A673 (cell line): Measurements from ENCODE around the gene OPTC. TPM values are rescaled to one million over a fixed set of nuclear protein-coding genes. Genes with fewer than 3 reads are reported as not detected.

Experiments
- BruUV-seq: library from RNA; stranded (reverse); fragments of 400-500 nt; replicated peaks from 2 replicates; lab custom pipeline; 2021; lab: Mats Ljungman, UMichigan
- CTCF ChIA-PET: fragments of 300-600 bp; sonication (Branson Sonifier 250); formaldehyde crosslinking; loops from one replicate; lab custom pipeline; 2022; ENCODE audit warnings: antibody characterized with exemption; lab: Charles Lee
- POLR2A ChIA-PET: fragments of 300-600 bp; sonication (Branson Sonifier 250); formaldehyde crosslinking; loops from one replicate; lab custom pipeline; 2022; ENCODE audit warnings: antibody characterized with exemption; ENCODE audit not compliant: low non-redundant PET; lab: Charles Lee
- DNase-seq: peaks from one replicate; pipeline ENCODE4 v3.0.0-alpha.2; 2015; ENCODE audit warnings: low spot score
- H3K27ac ChIP-seq: fragments of 200-600 bp; sonication (generic); 2 replicates; pipeline ENCODE4 v1.5.1; 2016; ENCODE audit warnings: mixed run types, low read depth, mild to moderate bottlenecking, mixed read lengths, antibody characterized with exemption, low read length; ENCODE audit not compliant: poor library complexity, severe bottlenecking
- H3K27me3 ChIP-seq: fragments of 200-600 bp; sonication (generic); replicated peaks from 2 replicates; pipeline ENCODE4 v1.6.1; 2017; ENCODE audit warnings: mixed run types, low read depth, mild to moderate bottlenecking, mixed read lengths, antibody characterized with exemption, low read length; ENCODE audit not compliant: insufficient read depth, poor library complexity
- H3K36me3 ChIP-seq: fragments of 200-600 bp; sonication (generic); 2 replicates; pipeline ENCODE4 v1.6.1; 2016; ENCODE audit warnings: mixed run types, mild to moderate bottlenecking, mixed read lengths, antibody characterized with exemption, low read length; ENCODE audit not compliant: insufficient read depth, poor library complexity, severe bottlenecking
- H3K4me1 ChIP-seq: fragments of 200-600 bp; sonication (generic); 2 replicates; pipeline ENCODE4 v1.6.1; 2017; ENCODE audit warnings: mixed run types, mild to moderate bottlenecking, mixed read lengths, antibody characterized with exemption, low read length; ENCODE audit not compliant: insufficient read depth, poor library complexity, severe bottlenecking
- H3K4me3 ChIP-seq: fragments of 200-600 bp; sonication (generic); 2 replicates; pipeline ENCODE4 v1.5.1; 2016; ENCODE audit warnings: low read depth, mixed run types, mild to moderate bottlenecking, mixed read lengths, low read length; ENCODE audit not compliant: poor library complexity, severe bottlenecking
- H3K9me3 ChIP-seq: fragments of 200-600 bp; sonication (generic); 2 replicates; pipeline ENCODE4 v1.6.1; 2016; ENCODE audit warnings: mixed run types, low read depth, mild to moderate bottlenecking, mixed read lengths, antibody characterized with exemption, low read length; ENCODE audit not compliant: poor library complexity, severe bottlenecking
- EZH2 ChIP-seq: fragments of 200-600 bp; sonication (generic); IDR thresholded peaks from 2 replicates; pipeline ENCODE4 v1.6.1; 2017; ENCODE audit warnings: borderline replicate concordance, low read depth, mild to moderate bottlenecking, mixed read lengths, antibody characterized with exemption, low read length; ENCODE audit not compliant: poor library complexity, severe bottlenecking
- intact Hi-C: fragments of 100-400 bp; cut with micrococcal nuclease; formaldehyde crosslinking; loops from one replicate; pipeline ENCODE4 v1.10.0; 2022; ENCODE audit not compliant: unreplicated experiment
- total RNA-seq: library from RNA; stranded (reverse); gene quantifications from 2 replicates; pipeline ENCODE4 v1.2.3, GENCODE V29; 2021
- TF ChIP-seq, protein P1 (sequence below): fragments of 300-800, 200-600 bp; sonication (generic); conservative IDR thresholded peaks from 2 replicates; pipeline ENCODE4 v1.5.1; 2017; ENCODE audit warnings: low read depth, mild to moderate bottlenecking, antibody characterized with exemption, low read length, moderate library complexity, mixed read lengths

The OPTC gene
- total RNA-seq, 1 experiment from 2014 or later: not detected

DNA sequence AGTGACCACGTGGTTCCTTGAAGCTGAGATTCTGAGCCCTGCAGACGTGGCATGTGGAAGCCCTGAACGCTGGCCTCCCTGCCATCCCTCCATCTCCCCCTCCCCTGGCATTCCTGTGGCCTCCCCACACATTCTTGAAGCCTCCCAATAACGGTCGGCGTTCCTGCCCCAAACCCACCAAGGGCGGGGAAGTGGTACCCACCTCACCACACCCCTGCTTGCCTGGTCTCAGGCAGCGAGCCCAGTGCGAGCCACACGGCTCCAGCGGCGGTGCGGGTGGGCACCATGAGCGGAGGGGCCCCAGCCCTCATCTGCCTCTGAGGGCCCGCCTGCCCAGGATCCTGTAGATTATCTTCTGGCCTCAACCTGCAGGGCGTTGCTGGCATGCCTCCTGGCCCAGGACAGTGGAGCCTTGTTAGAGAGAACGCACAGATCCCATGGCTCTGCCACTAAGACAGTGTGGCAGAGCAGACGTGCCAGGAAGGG, 38.9 kb upstream of the OPTC start:
- Histone ChIP-seq H3K4me1 (peaks cover 54% of the 10 kb centered on the region), H3K4me3 (no peak overlapping the region), H3K27me3 (no peaks in the 10 kb centered on the region), H3K27ac (no peak overlapping the region), H3K9me3 (no peaks in the 10 kb centered on the region), H3K36me3 (no peaks in the 10 kb centered on the region)
- POLR2A ChIA-PET: no interaction called here
- no TSS peak for BruUV-seq
- TF ChIP-seq EZH2: no peak
- TF ChIP-seq, protein P1, sequence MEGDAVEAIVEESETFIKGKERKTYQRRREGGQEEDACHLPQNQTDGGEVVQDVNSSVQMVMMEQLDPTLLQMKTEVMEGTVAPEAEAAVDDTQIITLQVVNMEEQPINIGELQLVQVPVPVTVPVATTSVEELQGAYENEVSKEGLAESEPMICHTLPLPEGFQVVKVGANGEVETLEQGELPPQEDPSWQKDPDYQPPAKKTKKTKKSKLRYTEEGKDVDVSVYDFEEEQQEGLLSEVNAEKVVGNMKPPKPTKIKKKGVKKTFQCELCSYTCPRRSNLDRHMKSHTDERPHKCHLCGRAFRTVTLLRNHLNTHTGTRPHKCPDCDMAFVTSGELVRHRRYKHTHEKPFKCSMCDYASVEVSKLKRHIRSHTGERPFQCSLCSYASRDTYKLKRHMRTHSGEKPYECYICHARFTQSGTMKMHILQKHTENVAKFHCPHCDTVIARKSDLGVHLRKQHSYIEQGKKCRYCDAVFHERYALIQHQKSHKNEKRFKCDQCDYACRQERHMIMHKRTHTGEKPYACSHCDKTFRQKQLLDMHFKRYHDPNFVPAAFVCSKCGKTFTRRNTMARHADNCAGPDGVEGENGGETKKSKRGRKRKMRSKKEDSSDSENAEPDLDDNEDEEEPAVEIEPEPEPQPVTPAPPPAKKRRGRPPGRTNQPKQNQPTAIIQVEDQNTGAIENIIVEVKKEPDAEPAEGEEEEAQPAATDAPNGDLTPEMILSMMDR: no peak
- CTCF ChIA-PET: no interaction called here
- no peak for DNase-seq
- intact Hi-C loops: no loop called here

DNA sequence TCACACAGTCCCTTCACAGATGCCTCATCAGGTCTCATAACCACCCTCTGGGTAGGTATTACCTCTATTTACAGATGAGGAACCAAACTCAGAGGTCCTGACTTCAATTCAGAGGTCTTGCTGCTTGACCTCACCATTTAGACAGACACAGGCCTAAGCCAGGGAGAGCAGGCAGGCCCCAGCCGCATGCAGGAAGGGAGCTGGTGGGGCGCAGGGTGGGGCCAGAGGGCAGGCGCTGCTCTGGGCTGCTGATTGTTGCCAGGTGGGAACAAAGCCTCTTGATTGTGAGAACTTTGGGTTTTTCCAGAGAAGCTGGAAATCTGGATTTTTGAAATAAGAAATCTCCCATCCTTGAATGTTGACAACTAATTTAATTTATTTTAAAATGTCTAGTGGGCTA, 38.2 kb upstream of the OPTC start:
- ChIA-PET CTCF (no interaction called here), POLR2A (no interaction called here)
- intact Hi-C loops: no loop called here
- H3K36me3 ChIP-seq: no peaks in the 10 kb centered on the region
- no peak overlapping the region for H3K27ac ChIP-seq
- no peak overlapping the region for H3K4me3 ChIP-seq
- H3K4me1 ChIP-seq: peaks cover 48% of the 10 kb centered on the region
- TF ChIP-seq EZH2: no peak
- TF ChIP-seq, protein P1: no peak
- no peaks in the 10 kb centered on the region for H3K27me3 ChIP-seq
- DNase-seq: no peak
- no TSS peak for BruUV-seq
- no peaks in the 10 kb centered on the region for H3K9me3 ChIP-seq

DNA sequence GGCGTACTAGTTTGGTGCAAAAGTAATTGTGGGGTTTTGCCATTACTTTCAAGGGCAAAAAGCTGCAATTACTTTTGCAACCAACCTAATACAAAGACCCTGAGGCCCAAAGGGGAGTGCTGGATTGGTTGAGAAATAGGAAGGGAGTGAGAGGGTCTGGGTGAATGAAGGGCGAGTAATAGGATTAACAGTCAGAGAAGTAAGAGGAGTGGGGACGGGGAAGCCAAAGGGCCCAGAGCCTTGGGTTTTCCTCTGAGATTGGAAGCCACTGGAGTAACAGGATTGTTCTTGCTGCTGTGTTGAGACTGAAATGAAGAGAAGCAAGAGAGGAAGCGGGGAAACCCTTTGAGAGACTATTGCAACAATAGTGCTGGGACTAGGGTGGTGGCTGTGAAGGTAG, 37.4 kb upstream of the OPTC start:
- Histone ChIP-seq H3K4me1 (peaks cover 42% of the 10 kb centered on the region), H3K36me3 (no peaks in the 10 kb centered on the region), H3K27ac (no peak overlapping the region), H3K9me3 (no peaks in the 10 kb centered on the region), H3K4me3 (no peak overlapping the region), H3K27me3 (no peaks in the 10 kb centered on the region)
- ChIA-PET POLR2A (no interaction called here), CTCF (no interaction called here)
- TF ChIP-seq EZH2: no peak
- TF ChIP-seq, protein P1: no peak
- peak; percentile 39 for DNase-seq
- intact Hi-C loops: no loop called here
- BruUV-seq: no TSS peak
